Activated CD4-positive, alpha-beta T cell treated with anti-CD3 and anti-CD28 coated beads for 4 hours (primary cell): ENCODE data around the gene ZFP62.
"Not testable (repeated sequence)": the region's sequence is repeated elsewhere in the genome, so short reads cannot be mapped to it uniquely, and the experiment has no call there.

Experiments
- DNase-seq, 2 donors: peaks; one replicate each; pipeline ENCODE4 v3.0.0-alpha.2; 2020

Gene ZFP62

GRCh38 chr5:180860887-180861822, at the start of gene ZFP62:
ZFP62 (minus strand) TSS chr5:180861276; CDS start chr5:180861219, 57 bp downstream.
- DNase-seq = peak; percentile 79 to 80

DNA sequence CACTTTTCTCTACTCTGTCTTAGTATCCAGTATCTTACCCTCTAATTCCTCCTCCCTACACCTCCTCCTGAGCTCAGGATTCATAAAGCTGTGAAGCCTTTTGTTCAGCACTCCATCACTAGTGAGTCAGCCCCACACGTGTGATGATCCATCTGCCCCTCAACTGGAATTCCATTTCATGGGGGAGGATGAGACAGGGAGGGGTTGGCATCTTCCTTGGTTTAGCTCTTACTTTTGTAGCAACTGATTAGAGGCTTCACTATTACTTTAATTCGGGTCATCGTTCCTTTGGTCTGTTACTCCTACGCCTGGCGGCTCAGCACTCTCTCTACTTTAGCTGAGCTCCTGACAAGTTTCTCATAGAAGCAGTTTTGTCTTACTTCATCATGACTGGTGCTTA, 49.7 kb upstream of the ZFP62 start:
- DNase-seq = no peak

DNA sequence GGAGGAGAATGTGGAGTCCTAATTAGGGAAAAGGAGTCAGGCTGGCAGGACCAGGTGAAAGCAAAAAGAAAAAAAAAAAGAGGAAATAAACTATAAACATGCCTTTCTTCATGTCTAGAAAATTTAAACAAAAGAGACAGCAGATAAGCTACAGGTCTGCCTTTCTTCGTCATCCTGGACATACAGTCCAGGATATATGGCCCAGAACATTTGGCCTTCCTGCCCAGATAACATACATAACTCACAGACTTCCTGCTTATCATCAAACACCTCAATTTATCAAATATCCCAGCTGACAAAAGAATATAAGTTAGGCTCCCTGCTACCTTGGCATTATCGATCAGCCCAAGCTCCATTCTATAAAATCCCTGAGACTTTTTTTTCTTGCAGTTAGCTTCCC, 49.1 kb upstream of the ZFP62 start:
- no peak for DNase-seq

GRCh38 chr5:180909782-180910181, 48.7 kb upstream of the ZFP62 start:
- DNase-seq = no peak

GRCh38 chr5:180908998-180909731, 48.1 kb upstream of the ZFP62 start:
- no peak for DNase-seq

GRCh38 chr5:180908400-180908799, 47.3 kb upstream of the ZFP62 start:
- no peak for DNase-seq

DNA sequence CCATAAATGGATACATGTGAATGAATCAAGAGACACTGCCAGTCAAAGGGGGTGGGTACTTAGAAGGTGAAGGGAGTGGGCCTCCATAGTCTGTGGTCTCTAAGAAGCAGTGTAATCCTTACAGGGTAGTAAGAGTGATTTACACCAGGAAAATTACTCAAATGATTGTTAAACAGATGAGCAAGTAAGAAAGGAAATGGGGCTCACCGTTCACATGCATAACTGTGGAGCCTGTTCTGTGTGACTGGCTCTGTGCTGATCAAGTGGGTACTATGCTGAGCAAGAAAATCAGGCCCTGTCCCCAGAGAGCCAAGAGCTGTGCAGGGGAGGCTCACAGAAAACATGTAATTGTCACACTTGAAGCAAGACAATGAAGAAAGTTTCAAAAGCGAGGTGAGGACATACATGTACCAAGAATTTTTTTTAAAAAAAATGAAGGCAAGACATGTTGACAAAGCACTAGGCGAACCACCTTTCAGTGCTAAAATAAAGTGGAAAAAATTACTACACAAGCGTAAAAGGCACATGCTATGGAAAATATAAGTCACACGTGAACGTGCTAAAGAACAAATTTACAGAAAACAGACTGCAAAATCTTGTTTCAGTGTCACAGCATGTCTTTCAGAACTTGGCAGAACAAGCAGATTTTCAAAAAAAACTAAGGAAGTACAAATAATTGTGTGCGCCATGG, 40.4 kb upstream of the ZFP62 start:
- DNase-seq = no peak

- DNase-seq = no peak
Measured at GRCh38 chr5:180900178-180900577, 39.1 kb upstream of the ZFP62 start.

- DNase-seq = no peak
Measured at GRCh38 chr5:180898621-180899246, 37.7 kb upstream of the ZFP62 start, which contains the start of gene BTNL8. BTNL8 (plus strand) TSS chr5:180899159; CDS start chr5:180899311, 152 bp downstream.

DNA sequence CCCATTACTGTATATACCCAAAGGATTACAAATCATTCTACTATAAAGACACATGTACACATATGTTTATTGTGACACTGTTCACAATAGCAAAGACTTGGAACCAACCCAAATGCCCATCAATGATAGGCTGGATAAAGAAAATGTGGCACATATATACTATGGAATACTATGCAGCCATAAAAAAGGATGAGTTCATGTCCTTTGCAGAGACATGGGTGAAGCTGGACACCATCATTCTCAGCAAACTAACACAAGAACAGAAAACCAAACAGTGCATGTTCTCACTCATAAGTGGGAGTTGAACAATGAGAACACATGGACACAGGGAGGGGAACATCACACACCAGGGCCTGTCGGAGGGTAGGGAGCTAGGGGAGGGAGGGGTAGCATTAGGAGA, 34.3 kb upstream of the ZFP62 start:
- DNase-seq = not testable (repeated sequence)

GRCh38 chr5:180889381-180889780, 28.3 kb upstream of the ZFP62 start:
- DNase-seq = no peak

GRCh38 chr5:180885845-180886529, 24.9 kb upstream of the ZFP62 start:
- DNase-seq = not testable (repeated sequence)

- DNase-seq = no peak
Measured at GRCh38 chr5:180875860-180876426, 14.9 kb upstream of the ZFP62 start.

- no peak for DNase-seq
Measured at GRCh38 chr5:180874804-180875582, 13.9 kb upstream of the ZFP62 start.

DNA sequence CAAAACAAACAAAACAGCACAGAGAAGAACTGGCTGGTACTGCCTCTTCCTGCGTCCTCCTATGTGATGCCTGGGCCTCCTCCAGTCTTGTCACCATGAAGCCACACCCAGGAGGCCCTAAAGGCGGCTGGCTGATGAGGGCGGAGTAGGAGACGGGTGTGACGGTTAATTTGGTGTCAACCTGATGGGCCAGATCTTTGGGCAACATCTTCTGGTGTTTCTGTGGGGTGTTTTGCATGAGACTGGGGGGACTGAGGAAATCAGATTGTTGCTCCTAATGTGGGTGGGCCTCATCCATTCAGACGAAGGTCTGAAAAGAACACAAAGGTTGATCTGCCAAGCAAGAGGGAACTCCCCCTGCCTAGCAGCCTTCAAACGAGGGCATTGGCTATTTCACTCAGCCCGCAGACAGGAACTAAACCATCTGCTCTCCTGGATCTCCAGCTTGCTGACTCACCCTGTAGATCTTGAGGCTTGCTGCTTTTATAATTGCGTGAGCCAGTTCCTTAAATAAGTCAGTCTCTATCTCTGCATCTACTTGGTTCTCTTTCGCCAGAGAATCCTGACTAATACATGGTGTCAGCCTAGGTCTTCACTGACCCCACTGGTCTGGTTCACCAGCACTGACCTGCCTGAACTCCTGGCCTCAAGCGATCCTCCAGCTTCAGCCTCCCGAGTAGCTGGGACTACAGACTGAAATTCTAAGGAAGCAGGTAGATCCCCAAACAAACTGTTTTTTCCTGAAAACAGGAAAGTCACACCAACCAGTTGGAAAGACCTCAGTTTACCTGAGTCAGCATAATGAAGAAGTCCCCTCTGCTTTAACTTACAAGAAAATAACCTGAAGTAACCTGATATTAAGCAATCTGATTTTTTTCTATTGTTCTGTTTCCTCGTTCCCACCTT, 12.8 kb upstream of the ZFP62 start:
- no peak for DNase-seq

DNA sequence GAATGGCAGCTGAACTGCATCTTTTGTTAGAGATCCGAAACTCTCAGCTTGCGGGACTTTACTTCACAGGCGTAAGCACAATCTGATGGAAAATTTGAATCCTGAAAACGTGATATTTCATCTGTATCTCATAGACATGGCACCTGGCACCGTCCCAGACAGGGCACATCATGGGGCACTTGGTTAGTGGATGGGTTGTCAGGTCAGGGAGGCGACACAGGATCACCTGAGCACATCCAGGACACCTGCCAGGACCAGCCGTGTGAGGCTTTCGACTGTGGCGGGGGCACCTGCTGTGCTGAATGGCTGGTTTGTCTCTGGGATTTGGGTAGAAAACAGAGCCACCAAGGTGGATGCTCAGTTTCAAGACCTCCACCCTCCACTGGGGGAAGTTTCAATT, 11.3 kb upstream of the ZFP62 start:
- no peak for DNase-seq

- DNase-seq = no peak
Measured at GRCh38 chr5:180870276-180871068, 9.4 kb upstream of the ZFP62 start.

DNA sequence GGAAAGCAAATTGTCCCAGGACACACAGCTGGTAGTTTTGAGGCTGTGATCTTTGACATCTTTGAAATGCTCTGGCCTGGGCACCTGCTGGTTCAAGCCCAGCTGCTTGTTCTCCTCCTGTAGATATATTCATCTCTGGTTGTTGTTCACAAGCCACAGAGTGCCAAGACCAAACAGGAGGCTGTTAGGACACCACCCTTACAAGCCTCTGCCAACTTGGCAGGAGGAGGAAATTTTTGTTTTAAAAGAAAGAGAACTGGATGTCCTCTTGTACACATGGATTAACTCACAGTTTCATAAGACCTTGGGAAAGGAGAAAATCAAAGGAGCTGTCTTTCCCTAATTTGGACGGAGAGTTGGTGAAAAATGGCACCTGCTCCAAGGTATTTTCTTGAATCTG, 8.5 kb upstream of the ZFP62 start:
- DNase-seq = no peak

DNA sequence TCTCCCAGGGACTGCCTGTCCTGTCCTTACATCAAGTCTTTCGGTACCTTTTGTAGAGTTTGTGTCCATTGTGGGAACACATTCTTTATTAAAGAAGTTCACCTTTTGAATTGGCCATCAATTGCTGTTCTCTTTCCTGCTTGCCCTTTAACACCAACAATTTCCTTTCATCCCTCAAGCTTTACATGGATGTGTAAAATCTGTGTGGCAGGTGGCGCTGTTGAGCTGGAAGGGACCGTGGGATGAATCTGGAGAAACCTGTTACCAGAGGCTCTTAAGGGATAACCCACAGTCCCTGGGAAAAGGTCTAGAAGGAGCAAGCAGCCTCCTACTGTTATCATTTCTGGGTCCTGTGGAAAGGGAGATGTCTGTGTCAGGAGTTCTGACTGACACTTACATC, 7.9 kb upstream of the ZFP62 start:
- DNase-seq = peak; percentile 44 to 68
